HFF-Myc (cell line): ENCODE data around the gene TEAD1.

Experiments used
- DNase-seq: peaks from one replicate; pipeline ENCODE4 v3.0.0-alpha.2; 2011; ENCODE audit warnings: low read depth; ENCODE audit errors: extremely low read depth
- H3K4me3 ChIP-seq: replicated peaks from 2 replicates; pipeline ENCODE4 v1.5.1; 2011; ENCODE audit warnings: low read depth, mild to moderate bottlenecking, control low read depth, low read length
- CTCF ChIP-seq: IDR thresholded peaks from 2 replicates; pipeline ENCODE4 v1.5.1; 2012; ENCODE audit warnings: mild to moderate bottlenecking, low read depth, low read length, control low read depth; ENCODE audit errors: missing control alignments

Gene TEAD1

GRCh38 chr11:12642040-12642439 is 32.2 kb upstream of the TEAD1 start:
- TF ChIP-seq CTCF, result no peak
- H3K4me3 ChIP-seq, result no peak overlapping the region
- no peak for DNase-seq

- no peak for DNase-seq
- TF ChIP-seq CTCF, result no peak
- no peak overlapping the region for H3K4me3 ChIP-seq
Measured at GRCh38 chr11:12642806-12643428, 31.3 kb upstream of the TEAD1 start.

DNA sequence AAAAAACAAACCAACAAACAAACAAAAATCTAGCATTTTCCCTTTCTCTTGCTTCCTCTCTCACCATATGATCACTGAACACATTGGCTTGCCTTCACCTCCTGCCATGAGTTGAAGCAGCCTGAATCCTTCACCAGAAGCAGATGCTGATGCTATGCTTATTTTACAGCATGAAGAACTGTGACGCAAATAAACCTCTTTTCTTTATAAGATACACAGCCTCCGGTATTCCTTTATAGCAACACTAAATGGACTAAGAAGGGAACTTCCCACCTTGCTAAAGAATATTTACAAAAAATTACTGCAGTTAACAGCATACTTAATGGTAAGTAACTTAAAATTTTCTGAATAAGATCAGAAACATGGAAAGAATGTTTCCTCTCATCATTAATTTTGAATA is 27.7 kb upstream of the TEAD1 start:
- no peak for DNase-seq
- no peak overlapping the region for H3K4me3 ChIP-seq
- no peak for TF ChIP-seq CTCF

DNA sequence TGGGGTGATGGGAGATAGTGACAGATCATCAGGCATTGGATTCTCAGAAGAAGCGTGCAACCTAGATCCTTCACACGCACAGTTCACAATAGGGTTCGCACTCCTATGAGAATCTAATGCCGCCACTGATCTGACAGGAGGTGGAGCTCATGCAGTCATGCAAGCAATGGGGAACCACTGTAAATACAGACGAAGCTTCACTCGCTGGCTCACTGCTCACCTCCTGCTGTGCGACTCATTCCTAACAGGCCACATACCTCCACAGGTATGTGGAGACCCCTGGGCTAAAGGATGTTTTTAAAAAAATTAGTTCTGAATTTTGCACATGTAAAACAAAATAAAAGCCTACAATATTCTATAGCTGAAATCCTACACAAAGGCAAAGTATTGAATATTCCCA is 20.5 kb upstream of the TEAD1 start:
- no peak for DNase-seq
- no peak overlapping the region for H3K4me3 ChIP-seq
- TF ChIP-seq CTCF, result no peak

GRCh38 chr11:12655842-12656241 is 18.4 kb upstream of the TEAD1 start:
- TF ChIP-seq CTCF, result no peak
- no peak overlapping the region for H3K4me3 ChIP-seq
- no peak for DNase-seq

DNA sequence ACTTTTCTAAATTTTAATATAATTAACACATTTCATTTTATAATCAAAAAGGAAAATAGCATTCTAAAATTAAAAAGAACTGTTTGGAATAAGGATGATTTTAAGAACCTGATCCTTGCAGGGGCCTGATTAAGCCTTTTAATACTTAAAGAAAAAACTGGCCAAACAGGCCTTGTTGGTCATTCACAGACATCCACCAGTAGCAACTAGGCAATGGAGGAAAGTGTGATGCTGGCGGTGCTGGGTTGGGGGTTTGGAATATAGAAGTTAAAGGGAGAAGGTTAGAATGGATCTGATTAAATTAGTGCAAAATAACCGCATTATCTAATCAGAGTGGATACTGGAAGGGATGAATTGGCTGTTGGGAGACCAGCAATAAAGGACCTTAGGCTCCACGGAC is 16.9 kb upstream of the TEAD1 start:
- no peak for TF ChIP-seq CTCF

GRCh38 chr11:12657981-12658380 is 16.2 kb upstream of the TEAD1 start:
- TF ChIP-seq CTCF, result no peak
- no peak for DNase-seq
- no peak overlapping the region for H3K4me3 ChIP-seq

More for the DNA sequence above, 16.9 kb upstream of the TEAD1 start:
- no peak overlapping the region for H3K4me3 ChIP-seq
- no peak for DNase-seq
